GM18511 (cell line): ENCODE results near the gene B4GALT2.

ENCODE experiments used
- ATAC-seq: cut with Tn5 transposase; IDR thresholded peaks from one replicate; pipeline ENCODE4 v1.9.1; 2021; ENCODE audit warnings: mild to moderate bottlenecking, moderate library complexity; ENCODE audit not compliant: unreplicated experiment

The B4GALT2 gene, protein sequence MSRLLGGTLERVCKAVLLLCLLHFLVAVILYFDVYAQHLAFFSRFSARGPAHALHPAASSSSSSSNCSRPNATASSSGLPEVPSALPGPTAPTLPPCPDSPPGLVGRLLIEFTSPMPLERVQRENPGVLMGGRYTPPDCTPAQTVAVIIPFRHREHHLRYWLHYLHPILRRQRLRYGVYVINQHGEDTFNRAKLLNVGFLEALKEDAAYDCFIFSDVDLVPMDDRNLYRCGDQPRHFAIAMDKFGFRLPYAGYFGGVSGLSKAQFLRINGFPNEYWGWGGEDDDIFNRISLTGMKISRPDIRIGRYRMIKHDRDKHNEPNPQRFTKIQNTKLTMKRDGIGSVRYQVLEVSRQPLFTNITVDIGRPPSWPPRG

DNA sequence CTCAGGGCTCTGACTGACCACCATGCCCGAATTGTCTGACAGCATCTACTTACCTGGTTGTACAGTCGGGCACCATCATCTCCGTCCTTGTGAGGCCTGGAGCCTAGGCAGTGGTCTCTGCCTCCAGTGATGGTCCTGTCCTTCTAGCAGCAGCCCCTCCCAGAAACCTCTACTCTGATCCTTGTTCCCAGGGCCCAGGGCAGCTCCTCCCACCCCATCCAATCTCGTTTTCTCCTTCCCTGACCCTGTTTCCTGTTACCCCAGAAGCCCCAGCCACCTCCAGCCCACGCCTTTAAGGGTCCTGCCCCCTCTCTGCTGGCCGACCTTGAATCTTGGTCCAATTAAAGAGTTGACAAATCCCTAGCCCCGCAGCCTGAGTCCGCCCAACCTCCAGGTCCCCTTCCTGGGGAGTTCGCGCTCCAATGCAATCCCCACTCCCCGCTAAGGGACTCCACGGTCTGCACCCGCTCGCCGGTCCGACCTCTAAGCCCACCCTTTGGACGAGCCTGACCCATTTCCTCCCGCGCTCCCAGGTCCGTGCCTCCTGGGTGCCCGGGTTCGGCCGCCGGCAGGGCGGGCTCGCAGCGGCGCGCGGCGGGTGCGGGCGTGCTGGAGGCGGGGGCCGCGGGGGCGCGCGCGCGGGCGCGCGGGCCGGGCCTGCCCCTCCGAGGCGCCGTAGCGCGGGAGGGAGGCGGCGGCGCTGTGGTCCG lies at the start of gene B4GALT2:
Gene B4GALT2 (plus strand): TSS at position 660 of the 710 bp plus-strand sequence. CDS start 1,951 bp downstream, outside the sequence.
- no peak for ATAC-seq

DNA sequence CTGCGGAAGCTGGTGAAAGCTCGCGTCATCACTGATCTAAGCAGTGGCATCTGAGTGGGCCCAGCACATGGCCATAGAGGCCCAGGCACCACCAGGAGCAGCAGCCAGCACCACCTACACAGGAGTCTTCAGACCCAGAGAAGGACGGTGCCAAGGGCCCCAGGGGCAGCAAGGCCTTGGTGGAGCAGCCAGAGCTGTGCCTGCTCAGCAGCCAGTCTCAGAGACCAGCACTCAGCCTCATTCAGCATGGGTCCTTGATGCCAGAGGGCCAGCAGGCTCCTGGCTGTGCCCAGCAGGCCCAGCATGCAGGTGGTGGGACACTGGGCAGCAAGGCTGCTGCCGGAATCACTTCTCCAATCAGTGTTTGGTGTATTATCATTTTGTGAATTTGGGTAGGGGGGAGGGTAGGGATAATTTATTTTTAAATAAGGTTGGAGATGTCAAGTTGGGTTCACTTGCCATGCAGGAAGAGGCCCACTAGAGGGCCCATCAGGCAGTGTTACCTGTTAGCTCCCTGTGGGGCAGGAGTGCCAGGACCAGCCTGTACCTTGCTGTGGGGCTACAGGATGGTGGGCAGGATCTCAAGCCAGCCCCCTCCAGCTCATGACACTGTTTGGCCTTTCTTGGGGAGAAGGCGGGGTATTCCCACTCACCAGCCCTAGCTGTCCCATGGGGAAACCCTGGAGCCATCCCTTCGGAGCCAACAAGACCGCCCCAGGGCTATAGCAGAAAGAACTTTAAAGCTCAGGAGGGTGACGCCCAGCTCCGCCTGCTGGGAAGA lies 48.7 kb upstream of the B4GALT2 start:
- no peak for ATAC-seq

DNA sequence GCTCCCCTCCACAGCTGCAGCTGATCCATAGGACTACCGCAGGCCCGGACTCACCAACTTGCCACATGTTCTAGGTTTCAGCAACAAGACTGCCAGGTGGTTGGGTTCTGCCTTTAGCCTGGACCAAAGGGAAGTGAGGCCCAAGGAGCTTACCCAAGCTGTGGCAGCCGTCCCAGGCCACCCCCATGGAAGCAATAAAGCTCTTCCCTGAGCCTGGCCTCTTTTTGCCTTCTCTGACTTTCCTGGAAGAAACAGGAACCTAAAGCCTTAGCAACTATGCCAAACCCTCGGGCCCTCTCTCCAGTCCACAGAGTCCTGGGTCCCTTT lies 48.1 kb upstream of the B4GALT2 start:
- ATAC-seq, result no peak

DNA sequence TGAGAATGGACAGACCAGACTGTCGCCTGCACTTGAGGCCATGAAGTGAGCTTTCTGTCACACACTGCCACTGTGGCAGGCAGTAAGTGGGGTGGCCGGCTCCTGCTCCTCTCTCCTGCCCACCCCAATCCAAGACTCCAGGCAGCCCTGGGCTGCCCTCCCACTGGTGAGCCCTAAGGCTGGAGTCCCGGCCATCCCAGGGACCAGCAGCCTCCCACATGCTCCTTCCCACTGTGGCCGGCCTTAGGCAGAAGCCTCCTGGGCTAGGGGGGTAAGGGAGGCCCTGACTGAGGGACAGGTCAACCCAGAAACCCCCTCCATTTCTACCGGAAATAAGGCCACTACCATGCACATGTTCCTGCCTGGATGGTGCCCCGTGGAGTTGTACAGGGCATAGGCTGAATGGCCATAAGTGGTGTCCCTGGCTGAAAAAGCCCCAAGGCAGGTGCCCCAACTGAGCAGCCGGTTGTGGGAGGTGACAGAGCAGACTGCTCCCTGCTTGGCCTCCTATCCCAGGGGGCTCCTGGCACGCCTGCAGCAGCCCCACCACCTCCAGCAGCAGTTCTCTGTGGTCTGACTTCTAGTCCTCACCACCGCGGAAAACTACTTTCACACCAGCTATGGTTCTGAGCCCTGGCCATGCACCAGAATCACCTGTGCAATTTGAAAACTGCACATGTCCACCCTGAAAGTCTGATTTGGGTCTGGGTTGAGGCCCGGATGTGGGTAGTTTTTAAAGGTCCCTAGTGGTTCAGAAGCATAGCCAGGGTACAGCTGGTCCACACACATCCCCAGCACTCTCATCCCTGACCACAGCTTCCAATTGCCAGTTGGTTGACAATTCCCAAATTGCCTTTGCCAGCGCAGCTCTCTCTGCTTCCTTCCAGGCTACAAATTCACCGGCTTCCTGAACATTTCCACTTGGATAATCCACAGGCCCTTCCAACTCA lies 47.0 kb upstream of the B4GALT2 start:
- no peak for ATAC-seq

DNA sequence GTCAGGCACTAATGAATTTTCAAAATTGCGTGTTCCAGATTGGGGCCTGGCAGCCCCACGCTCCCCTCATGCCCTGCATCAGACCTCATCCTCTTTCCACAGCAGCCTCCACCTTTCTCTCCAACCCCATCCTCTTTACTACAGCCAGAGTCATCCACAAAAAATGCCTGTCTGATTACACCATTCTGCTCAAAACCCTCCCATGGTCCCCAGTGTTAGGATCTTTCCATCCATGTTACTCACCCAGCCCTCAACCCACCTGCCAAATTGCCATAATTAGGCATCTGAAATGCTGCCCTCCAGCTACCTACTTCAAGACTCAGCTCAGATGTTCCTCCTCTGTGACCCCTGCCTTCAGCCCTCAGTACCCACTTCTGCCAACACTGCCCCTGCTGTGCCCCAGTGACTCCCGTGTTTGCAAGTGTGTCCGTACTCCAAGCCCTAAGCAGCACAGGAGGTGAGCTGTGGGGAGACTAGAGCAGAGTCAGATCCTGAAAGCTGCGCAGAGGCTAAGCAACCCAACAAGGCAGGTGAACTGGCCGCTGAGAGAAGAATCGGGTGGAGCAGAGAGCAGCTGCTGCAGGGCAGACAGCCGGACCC lies 46.1 kb upstream of the B4GALT2 start:
- no peak for ATAC-seq

DNA sequence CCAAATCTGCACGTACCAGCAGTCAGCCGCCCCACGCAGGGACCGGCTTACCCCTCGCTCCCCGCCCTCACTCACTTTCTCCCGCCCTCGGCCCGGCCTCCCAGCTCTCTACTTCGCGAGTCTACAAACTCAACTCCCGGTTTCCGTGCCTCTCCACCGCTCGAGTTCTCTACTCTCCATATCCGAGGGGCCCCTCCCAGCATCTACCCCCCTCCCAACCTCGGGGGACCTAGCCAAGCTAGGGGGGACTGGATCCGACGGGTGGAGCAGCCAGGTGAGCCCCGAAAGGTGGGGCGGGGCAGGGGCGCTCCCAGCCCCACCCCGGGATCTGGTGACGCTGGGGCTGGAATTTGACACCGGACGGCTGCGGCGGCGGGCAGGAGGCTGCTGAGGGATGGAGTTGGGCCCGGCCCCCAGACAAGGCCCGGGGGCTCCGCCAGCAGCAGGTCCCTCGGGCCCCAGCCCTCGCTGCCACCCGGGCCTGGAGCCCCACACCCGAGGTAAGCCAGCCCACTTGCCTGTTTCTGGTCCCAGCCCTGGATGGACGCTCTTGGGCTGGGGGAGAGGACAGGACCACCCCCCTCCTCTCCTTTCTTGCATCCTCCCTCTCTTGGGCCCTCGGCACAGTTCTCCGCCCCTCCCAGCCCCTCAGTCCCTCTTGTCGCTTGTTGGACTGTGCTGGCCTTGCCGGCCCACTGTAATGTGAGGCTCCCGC lies 45.5 kb upstream of the B4GALT2 start, which contains the start of gene ARTN:
Gene ARTN (plus strand): TSS at position 416 of the 715 bp plus-strand sequence. CDS start 1,856 bp downstream, outside the sequence.
- ATAC-seq, result no peak

DNA sequence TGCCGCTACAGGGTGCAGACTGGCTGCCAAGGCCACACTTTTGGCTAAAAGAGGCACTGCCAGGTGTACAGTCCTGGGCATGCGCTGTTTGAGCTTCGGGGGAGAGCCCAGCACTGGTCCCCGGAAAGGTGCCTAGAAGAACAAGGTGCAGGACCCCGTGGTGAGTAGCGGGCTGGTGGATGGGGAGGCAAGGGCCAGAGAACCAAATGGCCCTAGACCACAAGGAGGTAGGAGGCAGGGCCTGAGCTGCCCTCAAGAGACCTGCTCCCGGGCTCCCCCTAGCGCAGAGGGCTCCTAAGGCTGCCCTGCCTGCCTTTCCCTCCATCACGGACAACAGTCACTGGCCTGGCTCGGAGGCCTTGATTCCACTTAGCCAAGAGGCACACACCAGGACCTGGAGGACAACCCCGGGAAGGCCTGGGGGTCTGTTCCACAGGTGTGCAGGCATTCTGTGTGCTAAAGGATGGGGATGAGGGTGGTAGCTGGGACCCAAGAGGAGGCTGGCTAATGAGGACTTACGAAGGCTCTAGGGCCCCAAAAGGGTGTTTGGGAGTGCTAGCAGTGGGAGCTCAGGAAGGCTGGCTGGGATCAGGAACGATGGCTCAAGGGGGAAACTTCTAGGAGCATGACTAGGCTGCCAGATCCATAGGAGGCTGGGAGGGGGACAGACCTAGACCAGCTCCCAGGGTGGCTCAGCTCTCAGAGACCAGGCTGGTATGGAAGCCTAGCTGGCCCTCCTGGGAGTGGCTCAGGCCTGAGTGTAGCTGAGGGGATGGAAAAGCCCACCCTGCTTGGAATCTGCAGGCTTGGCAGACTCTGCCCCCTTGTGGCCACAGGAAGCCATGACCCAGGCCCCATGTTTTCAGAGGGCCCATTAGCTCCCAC lies 44.7 kb upstream of the B4GALT2 start:
- no peak for ATAC-seq

DNA sequence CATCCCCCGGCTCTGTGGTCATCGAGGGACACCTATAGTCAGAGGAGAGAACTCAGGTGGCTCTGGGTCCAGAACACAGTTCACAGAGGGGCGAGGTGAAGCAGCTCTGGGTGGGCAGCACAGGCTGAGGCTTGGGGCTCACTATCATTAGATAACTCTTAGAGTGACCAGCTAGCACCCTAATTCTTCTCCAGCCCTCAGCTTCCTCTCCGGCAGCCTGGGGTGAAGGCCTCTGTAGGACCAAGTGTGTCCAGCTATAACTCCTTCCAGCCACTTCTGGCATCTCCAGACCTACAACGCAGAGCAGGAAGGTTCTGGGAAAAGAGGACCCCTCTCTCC lies 44.1 kb upstream of the B4GALT2 start:
- ATAC-seq, result no peak

DNA sequence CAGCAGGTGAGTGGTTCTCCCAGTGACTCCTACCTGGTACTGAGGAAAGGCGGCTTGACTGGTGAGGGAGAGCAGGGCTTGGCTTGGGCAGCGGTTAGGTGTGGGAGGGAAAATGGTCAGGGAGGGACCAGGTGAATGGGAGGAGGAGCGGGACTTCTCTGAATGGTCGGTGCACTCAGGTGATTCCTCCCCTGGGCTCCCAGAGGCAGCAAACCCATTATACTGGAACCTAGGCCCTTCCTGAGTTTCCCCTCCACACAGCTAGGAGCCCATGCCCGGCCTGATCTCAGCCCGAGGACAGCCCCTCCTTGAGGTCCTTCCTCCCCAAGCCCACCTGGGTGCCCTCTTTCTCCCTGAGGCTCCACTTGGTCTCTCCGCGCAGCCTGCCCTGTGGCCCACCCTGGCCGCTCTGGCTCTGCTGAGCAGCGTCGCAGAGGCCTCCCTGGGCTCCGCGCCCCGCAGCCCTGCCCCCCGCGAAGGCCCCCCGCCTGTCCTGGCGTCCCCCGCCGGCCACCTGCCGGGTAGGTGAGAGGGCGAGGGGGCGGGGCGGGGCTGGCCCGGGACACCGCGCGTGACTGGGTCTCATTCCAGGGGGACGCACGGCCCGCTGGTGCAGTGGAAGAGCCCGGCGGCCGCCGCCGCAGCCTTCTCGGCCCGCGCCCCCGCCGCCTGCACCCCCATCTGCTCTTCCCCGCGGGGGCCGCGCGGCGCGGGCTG lies 43.1 kb upstream of the B4GALT2 start:
- ATAC-seq, result no peak

DNA sequence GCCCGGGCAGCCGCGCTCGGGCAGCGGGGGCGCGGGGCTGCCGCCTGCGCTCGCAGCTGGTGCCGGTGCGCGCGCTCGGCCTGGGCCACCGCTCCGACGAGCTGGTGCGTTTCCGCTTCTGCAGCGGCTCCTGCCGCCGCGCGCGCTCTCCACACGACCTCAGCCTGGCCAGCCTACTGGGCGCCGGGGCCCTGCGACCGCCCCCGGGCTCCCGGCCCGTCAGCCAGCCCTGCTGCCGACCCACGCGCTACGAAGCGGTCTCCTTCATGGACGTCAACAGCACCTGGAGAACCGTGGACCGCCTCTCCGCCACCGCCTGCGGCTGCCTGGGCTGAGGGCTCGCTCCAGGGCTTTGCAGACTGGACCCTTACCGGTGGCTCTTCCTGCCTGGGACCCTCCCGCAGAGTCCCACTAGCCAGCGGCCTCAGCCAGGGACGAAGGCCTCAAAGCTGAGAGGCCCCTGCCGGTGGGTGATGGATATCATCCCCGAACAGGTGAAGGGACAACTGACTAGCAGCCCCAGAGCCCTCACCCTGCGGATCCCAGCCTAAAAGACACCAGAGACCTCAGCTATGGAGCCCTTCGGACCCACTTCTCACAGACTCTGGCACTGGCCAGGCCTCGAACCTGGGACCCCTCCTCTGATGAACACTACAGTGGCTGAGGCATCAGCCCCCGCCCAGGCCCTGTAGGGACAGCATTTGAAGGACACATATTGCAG lies 42.4 kb upstream of the B4GALT2 start:
- no peak for ATAC-seq

DNA sequence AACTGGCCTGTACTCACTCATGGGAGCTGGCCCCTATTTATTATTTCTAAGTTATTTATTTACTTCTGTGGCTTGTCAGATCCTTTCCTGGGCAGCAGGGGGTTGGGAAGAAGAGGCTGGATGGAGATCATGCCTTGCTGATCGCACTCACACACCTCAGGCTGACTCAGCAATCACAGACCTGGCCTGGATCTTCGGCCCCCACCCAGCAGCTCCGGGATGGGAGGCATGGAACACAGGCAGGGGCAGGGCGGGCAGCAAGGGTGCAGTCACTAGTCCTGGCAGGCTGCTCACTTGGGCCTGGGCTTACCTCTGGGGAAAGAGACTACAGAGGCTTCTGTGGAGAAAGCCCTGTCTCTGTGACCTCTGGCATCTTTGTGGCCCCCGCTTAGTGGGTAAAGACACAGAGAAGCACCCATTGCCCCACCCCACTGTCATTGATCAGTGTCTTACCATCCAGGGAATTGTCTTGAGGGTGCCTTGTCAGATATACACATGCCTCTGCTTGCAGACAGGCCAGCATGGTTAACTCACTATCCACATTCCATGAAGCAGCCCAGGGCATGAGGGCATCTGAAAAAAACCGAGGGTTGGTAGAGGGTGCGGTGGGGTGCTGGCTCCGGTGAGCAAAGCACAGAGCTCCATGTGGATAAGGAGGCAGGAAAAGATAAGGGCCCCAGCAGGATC lies 41.7 kb upstream of the B4GALT2 start:
- ATAC-seq, result no peak

DNA sequence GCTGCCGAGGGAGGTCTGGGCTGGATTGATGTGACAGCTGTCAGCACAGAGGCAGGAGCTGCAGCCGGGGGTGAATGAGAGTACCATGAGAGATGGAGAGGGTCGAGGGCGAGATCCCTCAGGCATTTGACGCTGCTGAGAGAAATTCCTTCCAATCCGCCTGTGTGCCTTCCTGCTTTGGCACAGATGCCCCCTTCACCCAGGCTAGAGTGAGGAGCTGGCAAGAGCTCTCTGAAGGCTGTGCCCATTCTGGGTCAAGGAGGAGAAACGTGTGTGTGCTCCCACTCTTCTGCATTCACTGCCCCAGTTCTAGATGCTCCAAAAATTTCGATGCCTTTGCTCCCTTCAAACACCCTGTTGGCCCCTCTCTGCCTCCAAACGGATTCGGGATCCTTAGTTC lies 40.6 kb upstream of the B4GALT2 start:
- ATAC-seq, result no peak

DNA sequence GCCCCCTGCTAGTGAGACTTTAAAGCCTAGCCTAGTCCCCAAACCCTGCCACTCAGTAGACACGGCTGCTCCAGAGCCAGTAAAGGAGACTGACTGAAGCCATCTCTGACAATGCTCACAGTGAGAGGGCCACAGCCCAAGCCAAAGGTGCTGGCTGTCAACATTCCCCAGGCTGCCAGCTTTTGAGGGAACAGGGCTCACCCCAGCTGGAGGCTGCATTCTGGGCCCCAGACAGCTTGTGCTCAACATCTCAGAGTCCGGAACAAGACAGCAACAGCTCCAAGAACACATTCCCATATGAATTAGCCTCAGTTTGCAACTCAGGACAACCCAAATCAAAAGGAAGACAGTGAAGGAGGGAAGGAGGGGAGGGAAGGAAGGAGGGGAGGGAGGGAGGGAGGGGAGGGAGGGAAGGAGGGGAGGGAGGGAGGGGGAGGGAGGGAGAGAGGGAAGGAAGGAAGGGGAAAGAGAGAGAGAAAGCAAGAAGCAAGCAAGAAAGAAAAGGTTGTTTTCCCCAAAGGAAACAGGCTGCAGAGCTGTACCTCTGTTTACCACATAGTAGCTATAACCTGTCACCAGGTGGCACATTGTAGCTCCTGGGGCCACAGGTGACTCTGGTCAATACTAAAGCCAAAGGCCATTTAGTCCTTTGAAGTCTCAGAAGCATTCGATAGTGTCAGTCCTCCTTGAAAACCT lies 40.0 kb upstream of the B4GALT2 start:
- ATAC-seq, result no peak

DNA sequence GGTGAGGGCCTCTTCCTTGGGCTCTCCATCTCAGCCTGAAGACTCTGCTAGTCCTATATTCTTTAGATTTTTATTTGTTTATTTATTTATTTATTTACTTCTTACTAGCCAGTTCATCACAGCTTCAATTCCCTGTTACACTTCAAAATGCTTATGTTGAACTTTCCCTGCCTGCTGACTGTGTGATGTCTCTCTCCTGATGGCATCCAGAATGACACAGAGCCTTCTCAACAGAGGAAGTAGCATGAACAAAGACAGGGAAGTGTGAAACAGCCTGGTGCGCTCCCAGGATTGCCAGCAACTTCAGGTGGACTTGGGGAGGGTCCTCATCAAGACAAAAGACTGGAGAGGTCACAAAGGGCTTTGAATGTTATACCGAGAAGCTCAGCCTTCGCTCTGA lies 36.6 kb upstream of the B4GALT2 start:
- no peak for ATAC-seq

DNA sequence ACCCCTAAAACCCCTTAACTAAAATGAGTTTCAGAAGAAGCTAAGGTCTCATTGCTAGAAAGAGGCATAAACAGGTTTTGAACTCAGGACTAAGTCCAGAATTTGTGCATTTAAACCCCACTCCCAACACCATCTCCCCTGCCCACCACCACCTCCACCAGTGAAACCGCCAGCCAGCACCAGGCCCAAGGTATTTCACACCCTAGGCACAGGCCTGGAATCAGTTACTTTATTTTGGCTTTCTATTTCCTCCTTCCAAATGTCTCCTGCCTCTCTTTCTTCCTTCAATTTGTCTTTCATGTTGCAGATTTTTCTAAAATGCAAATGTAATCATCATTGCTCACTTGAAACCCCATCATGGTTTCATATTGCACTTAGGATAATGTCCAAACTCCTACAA lies 34.1 kb upstream of the B4GALT2 start:
- ATAC-seq, result no peak

DNA sequence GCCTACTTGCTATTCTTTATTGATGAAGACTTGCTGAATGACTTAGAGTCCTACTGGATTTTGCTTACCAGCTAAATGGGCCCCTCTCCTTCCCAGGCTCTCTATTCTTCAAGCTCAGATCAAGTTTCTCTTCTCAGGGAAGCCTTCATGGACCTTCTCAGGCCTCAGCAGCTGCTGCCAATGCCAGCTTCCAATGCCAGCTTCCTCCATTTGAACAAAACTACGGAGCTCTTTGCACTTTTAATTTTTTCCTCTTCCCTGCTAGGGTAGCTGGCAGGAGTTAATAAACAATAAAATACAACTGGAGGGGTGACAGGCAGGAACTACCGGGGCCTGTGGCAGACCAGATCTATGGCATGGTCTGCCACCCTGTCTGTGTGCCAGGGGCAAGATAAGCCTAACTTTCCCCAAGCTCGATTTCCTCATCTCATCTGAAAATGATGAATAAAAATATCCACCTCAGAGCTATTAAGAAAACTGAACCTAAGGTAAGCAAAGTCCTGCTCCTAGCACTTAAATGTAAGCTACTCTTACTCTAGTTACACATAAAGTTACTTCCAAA lies 33.3 kb upstream of the B4GALT2 start:
- no peak for ATAC-seq
